Umbilical cord (tissue), 2 donors: ENCODE results near the gene SLC9C2. TPM values are rescaled to one million over a fixed set of nuclear protein-coding genes. Genes with fewer than 3 reads are reported as not detected.
"Not testable (repeated sequence)": the region's sequence is repeated elsewhere in the genome, so short reads cannot be mapped to it uniquely, and the experiment has no call there.

ENCODE experiments used
- DNase-seq: peaks from one replicate; pipeline ENCODE4 v3.0.0-alpha.2; 2015; ENCODE audit warnings: low spot score
- total RNA-seq: library from RNA; depleted of rRNA; stranded (reverse); fragments of >200 nt; gene quantifications from one replicate; pipeline ENCODE4 v1.2.3, GENCODE V29; 2014; ENCODE audit warnings: low replicate concordance; ENCODE audit not compliant: insufficient read depth

The SLC9C2 gene
- total RNA-seq, 1 donor from 2014 or later = 1.7 TPM

GRCh38 chr1:173581383-173582079 is 21.3 kb downstream of the SLC9C2 start:
- no peak for DNase-seq

- DNase-seq = no peak
Measured at GRCh38 chr1:173580658-173581057, 22.2 kb downstream of the SLC9C2 start.

- DNase-seq = no peak
Measured at GRCh38 chr1:173580071-173580470, 22.8 kb downstream of the SLC9C2 start.

DNA sequence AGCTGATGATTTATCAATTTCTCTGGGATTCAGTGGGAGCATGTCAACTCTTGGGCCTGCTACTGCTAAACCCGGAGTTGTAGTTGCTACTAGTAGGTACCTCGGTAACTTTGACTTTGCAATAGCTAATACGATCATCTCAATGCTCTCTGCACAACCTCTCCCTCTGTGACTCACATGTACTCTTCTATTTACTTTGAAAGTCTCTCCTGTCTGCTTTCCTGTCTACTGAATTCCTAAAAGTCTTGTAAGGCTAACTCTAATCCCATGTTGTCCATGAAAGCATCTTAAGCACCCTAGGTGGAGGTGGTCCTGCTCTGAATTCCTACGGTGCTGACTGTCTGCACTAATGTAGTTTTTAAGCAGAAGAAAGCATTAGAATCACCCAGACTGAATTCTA is 29.3 kb downstream of the SLC9C2 start:
- DNase-seq = no peak

GRCh38 chr1:173572201-173572873 is 30.5 kb downstream of the SLC9C2 start:
- DNase-seq = no peak

DNA sequence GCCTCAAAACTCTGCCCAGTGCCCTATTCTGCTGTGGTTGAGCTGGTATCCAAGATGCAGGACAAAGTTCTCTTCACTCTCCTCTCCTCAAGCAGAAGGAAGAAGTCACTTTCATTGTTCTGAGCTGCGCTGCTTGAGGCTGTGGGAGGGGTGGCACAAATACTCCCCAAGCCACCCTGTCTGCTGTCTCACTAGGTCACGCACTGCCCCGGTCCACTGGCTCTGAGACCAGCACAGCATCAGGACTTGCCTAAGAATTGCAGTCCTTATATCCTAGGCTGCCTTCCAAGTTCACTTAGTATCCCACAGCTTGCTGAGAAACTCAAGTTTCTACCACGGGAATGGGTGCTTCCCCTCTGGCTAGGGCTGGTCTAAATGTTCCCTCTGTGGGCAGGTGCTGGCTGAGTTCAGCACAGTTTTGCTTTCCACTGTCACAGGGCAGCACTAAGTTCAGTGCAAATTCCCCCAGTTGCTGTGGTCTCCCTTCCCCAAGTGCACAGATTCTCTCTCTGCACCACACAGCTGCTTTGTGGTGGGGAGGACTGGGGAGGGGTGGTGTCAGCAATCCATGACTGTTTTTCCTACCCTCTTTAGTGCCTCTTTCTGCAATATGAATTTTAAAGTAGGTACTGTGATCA is 32.4 kb downstream of the SLC9C2 start:
- DNase-seq = no peak

DNA sequence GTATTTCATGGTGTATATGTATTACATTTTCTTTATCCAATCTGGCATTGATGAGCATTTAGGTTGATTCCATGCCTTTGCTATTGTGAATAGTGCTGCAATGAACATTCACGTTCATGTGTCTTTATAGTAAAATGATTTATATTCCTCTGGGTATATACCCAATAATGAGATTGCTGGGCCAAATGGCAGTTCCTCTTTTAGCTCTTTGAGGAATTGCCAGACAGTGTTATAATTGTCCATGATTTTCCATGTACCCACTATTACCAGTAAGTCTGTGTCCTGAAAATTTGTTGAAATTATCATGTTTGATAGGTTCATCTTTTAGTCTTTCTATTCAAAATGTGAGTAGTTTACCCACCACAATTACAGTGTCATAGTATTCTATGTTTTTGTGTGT is 34.4 kb downstream of the SLC9C2 start:
- no peak for DNase-seq

- DNase-seq = not testable (repeated sequence)
Measured at GRCh38 chr1:173563846-173564245, 39.0 kb downstream of the SLC9C2 start.

- no peak for DNase-seq
Measured at GRCh38 chr1:173562813-173563212, 40.1 kb downstream of the SLC9C2 start.

- DNase-seq = no peak
Measured at GRCh38 chr1:173561263-173561662, 41.6 kb downstream of the SLC9C2 start.

DNA sequence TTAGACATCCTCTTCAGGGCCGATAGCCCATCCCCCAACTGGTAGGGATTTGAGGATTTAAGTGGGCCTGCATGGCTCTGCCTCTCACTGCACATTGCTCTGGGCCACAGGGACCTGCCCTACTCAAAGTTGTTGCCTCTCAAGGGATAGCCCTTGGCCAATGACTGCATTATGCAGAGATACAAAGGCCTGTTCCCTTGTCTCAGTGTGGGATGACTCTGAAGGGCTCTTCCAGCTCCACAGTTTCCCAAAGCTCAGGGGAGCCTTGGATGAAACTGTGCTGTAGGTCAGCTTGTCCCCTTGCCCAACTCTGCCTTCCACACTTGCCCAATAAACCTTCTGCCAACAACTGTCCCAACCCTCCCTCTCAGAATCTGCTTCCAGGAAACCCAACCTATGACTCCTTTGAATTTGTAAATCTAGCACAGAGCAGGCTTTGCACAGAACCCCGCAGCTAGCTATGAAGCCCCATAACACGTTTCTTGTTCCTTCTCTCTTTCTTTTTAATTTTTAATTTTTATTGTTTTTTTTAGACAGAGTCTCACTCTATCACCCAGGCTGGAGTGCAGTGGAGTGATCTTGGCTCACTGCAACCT is 42.5 kb downstream of the SLC9C2 start:
- DNase-seq = no peak

GRCh38 chr1:173555651-173556305 is 47.1 kb downstream of the SLC9C2 start:
- DNase-seq = no peak

DNA sequence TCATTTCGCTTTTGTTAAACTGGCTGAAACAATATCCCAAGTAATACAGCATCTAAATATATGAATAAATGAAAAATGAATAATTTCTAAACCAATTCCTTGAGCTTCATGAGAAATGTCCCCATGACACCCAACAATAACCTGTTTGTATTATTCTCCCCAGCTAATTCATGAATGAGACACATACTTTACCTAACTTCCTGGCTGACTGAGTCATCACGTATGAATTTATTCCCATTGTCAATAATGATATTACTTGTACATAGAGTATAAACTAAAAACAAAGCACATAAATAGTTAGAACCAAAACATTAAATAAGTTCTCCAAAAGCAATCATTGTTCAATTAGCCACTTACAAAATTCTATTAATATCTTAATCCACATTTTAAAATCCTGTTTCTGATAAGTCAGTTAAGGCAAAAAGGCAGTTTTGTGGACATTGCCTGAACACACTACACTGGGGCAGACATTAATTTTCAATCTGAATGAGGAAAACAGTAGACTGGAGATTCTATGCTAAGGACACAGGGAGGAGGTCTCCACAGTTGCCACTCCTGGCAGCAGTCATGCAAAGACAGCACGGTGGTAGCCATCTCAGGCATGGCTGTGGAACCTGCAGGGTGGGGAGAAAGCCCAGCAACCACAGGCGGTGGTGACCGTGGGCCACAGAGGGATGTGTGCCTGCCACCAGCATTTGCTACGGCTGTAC is 48.2 kb downstream of the SLC9C2 start:
- no peak for DNase-seq

DNA sequence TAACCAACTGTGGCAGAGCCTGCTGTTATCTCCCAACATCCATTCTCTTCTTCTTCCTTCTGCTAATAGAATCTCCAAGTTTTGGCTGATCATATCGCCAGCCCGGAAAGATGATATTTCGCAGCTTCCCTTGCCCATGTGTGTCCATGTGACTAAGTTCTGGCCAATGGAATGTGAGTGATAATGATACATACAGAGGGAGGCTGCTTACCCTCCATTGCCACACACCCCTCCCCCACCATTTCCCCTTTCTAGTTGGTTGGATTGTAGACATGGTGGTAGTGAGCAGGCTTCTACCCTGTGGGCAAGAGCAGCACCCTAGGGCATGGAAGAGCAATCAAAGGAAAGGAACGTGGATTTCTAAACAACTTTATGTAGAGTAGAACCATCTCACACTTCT is 48.8 kb downstream of the SLC9C2 start:
- DNase-seq = no peak

DNA sequence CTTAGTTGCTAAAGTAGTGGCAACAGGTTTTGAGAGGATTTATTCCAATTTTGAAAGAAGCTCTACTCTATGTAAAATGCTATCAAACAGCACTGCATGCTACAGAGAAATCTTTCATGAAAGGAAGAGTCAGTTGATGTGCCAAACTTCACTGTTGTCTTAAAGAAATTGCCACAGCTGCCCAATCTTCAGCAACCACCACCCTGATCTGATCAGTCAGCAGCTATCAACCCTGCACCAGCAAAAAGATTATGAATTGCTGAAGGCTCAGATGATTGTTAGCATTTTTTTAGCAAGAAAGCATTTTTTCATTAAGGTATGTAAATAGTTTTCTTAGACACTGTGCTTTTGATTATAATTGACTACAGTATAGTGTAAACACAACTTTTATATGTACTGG is 49.6 kb downstream of the SLC9C2 start:
- no peak for DNase-seq

- no peak for DNase-seq
Measured at GRCh38 chr1:173551699-173552098, 51.2 kb downstream of the SLC9C2 start.

DNA sequence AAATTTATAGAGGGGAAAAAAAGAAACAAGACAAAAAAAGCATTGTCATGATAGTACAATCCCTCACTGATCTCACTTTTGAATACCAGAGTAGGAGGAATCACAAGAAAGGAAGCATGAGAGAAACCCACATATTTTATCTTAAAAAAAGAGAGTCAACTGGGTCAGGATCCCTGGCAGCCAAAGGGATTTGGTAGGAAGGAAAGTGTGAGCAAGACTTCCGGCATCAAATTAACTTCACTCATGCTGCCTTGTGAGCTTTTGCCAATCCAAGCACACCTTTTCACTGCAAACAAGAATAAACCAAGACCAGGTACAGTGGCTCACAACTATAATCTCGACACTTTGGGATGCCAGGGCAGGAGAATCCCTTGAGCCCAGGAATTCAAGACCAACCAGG is 53.1 kb downstream of the SLC9C2 start:
- no peak for DNase-seq

DNA sequence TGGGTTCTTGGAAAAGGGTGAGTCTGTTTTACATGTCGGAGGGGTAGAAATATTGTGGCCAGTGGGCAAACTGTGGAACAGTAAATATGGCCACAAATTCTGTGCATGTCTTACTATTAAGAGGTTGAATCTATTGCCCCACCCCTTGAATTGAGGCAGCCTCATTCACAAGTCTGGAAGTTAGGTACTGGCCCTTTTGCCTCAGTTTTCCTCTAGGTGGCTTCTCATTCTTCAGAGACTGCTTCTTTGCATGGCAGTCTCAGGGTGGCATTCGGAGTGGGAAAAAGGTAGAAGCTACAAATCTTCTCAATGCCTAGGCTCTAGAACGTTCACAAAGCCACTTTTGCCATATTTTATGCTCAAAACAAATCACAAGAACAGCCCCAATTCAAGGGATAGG is 57.2 kb downstream of the SLC9C2 start:
- no peak for DNase-seq

- DNase-seq = no peak
Measured at GRCh38 chr1:173536223-173536622, 66.6 kb downstream of the SLC9C2 start.

DNA sequence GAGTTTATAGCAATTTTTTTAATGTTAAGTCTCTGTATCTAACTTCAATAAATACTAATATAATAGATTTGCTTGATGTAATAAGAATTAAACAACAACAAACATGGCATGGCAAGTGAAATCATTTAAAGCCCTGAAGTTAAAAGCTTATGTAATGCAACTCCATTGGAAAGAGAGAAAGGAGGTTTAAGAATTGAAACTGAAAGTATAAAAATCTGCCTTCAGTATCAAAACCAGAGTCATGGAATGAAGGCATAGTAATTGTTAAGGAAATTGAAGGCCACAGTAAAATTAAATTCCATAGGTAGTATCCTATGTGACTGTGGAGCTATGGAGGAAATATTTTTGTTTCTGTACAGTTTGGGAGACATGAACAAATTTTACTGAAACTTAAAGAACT is 70.6 kb downstream of the SLC9C2 start:
- DNase-seq = no peak
